Adrenal gland (tissue), 5 donors: ENCODE measurements around the gene ZBTB8B.

Source experiments
- POLR2A ChIP-seq, 2 donors: fragments of 450-650 bp; IDR thresholded peaks; one replicate each; pipeline ENCODE4 v1.6.1; 2017; ENCODE audit warnings: antibody characterized with exemption in 2 of 2, mild to moderate bottlenecking in 2 of 2, moderate library complexity in 1 of 2
- TF ChIP-seq, protein P1 (sequence below), 6 experiments: fragments of 450-650 bp in 4 of 6; fragments of 200-600 bp in 2 of 6; sonication (generic) in 1 of 6; IDR thresholded peaks; 1 replicate in 5 of 6; 2 replicates in 1 of 6; pipeline versions ENCODE4 v1.5.1 to v1.8.0; 2016 to 2021; ENCODE audit warnings: antibody characterized with exemption in 6 of 6, mild to moderate bottlenecking in 2 of 6, moderate library complexity in 1 of 6
- donor health status: DM: no; HTN: no; CAD: no.

GRCh38 chr1:32464716-32465577, at the start of gene ZBTB8B:
- TF ChIP-seq, protein P1, sequence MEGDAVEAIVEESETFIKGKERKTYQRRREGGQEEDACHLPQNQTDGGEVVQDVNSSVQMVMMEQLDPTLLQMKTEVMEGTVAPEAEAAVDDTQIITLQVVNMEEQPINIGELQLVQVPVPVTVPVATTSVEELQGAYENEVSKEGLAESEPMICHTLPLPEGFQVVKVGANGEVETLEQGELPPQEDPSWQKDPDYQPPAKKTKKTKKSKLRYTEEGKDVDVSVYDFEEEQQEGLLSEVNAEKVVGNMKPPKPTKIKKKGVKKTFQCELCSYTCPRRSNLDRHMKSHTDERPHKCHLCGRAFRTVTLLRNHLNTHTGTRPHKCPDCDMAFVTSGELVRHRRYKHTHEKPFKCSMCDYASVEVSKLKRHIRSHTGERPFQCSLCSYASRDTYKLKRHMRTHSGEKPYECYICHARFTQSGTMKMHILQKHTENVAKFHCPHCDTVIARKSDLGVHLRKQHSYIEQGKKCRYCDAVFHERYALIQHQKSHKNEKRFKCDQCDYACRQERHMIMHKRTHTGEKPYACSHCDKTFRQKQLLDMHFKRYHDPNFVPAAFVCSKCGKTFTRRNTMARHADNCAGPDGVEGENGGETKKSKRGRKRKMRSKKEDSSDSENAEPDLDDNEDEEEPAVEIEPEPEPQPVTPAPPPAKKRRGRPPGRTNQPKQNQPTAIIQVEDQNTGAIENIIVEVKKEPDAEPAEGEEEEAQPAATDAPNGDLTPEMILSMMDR (IDR thresholded peaks at IDR 0.05) = peak in 3 of 6 experiments; percentile 14 to 20 (median 19)
- peak in 1 of 2 donors; percentile 31 for TF ChIP-seq POLR2A (IDR thresholded peaks at IDR 0.05)
